ENCODE data around the gene OASL. TPM values are rescaled to one million over a fixed set of nuclear protein-coding genes. Genes with fewer than 3 reads are reported as not detected.

The OASL gene
- total RNA-seq (0.27 and 0.52 TPM in 2 replicates), polyA plus RNA-seq (0.13 and 0.47 TPM in 2 replicates)

GRCh38 chr12:121038861-121039668 lies at the start of gene OASL:
Gene OASL (minus strand): TSS chr12:121039246. CDS start chr12:121038971, 275 bp downstream.
- TF ChIP-seq EZH2 (IDR thresholded peaks at IDR 0.05; ENCODE audit: borderline replicate concordance): no peak
- TF ChIP-seq CTCF (IDR thresholded peaks at IDR 0.05; ENCODE audit: poor library complexity): no peak
- no peak for TF ChIP-seq EZH2phosphoT487 (IDR thresholded peaks at IDR 0.05; ENCODE audit: low read depth, severe bottlenecking, unreplicated experiment)
- Histone ChIP-seq H3K9me2 (replicated peaks; ENCODE audit: insufficient read depth) (no peaks in the 10 kb centered on the region), H3K36me3 (replicated peaks; ENCODE audit: insufficient read depth, low read depth) (no peaks in the 10 kb centered on the region), H3K27me3 (no peaks in the 10 kb centered on the region), H2AFZ (no peak within 1 kb of the TSS), H3K27ac (no peak within 1 kb of the TSS), H3K79me2 (no peaks in the 10 kb centered on the region), H3K4me1 (ENCODE audit: insufficient read depth) (no peaks in the 10 kb centered on the region), H3K4me3 (no peak within 1 kb of the TSS), H3K4me2 (peak within 1 kb of the TSS; percentile 64), H3K9me3 (ENCODE audit: low read depth) (no peaks in the 10 kb centered on the region), H4K20me1 (ENCODE audit: insufficient read depth, poor library complexity, severe bottlenecking) (no peaks in the 10 kb centered on the region)
- WGBS (ENCODE audit: low lambda C conversion rate, missing lambda C conversion rate): 55% methylated on average over 12 of the region's 13 CpGs
- DNase-seq (ENCODE audit: low spot score): peak; percentile 2

DNA sequence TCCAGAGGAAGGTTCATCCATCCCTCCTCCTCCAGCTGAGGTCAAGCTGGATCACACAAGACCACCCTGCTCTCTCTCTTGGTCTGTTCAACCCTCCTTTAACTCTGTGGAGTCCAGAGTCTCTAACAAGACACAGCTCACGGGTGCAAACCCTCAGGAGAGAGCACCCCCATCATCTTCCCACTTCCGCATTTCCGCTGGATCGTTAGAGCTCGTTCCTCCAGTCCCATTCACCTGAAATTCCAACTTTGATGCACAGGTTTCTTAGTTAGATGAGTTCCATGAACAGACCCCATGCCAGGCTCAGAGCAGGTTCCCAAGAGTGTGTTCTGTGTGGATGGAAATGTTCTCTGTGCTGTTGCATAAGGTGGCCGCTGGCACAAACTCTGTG lies 49.1 kb upstream of the OASL start:
- Histone ChIP-seq H3K36me3 (replicated peaks; ENCODE audit: insufficient read depth, low read depth) (no peaks in the 10 kb centered on the region), H3K9me2 (replicated peaks; ENCODE audit: insufficient read depth) (no peaks in the 10 kb centered on the region), H3K4me3 (no peak overlapping the region), H3K79me2 (no peaks in the 10 kb centered on the region), H3K27me3 (no peaks in the 10 kb centered on the region), H2AFZ (no peak overlapping the region), H3K4me2 (no peak overlapping the region), H3K4me1 (ENCODE audit: insufficient read depth) (no peaks in the 10 kb centered on the region), H4K20me1 (ENCODE audit: insufficient read depth, poor library complexity, severe bottlenecking) (no peaks in the 10 kb centered on the region), H3K27ac (no peak overlapping the region), H3K9me3 (ENCODE audit: low read depth) (no peaks in the 10 kb centered on the region)
- TF ChIP-seq EZH2 (IDR thresholded peaks at IDR 0.05; ENCODE audit: borderline replicate concordance) (no peak), EZH2phosphoT487 (IDR thresholded peaks at IDR 0.05; ENCODE audit: low read depth, severe bottlenecking, unreplicated experiment) (no peak), CTCF (IDR thresholded peaks at IDR 0.05; ENCODE audit: poor library complexity) (no peak)
- WGBS (ENCODE audit: low lambda C conversion rate, missing lambda C conversion rate): 92% methylated on average over 6 of the region's 6 CpGs
- DNase-seq (ENCODE audit: low spot score): no peak

DNA sequence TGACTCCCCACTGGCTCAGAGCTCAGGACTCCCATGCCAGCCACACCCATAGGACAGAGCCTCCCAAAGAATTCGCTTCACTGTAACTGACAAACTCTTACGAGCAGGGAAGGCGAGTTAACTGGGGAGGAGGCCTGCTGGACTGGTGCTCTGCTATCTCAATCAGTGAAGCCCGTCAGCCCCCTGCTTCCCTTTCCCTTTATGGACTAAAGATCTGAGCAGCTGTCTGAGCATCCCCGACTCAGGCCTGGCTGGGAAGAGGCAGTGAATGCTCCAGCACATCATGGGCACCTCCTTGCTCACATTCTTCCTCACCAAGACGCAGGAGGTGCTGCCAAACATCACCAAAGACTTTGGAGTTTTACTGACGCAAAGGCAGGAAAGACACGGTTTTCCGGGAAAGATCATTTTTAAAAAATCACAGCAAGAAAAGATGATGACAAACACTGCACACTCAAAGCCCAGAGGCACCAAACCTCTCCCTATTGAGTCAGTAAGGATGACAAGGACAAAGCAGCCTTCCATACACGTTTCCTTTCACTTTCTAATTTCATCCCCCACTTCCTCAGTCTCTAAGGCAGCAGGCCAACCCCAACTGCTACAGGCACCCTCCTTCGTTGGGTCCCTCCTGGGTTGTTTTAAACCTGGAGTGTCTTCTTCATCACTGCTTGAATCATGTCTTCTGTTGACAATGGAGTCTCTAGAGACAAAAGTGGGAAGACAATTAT lies 48.6 kb upstream of the OASL start:
- no peaks in the 10 kb centered on the region for H3K79me2 ChIP-seq
- H3K9me2 ChIP-seq (replicated peaks; ENCODE audit: insufficient read depth): no peaks in the 10 kb centered on the region
- no peaks in the 10 kb centered on the region for H3K4me1 ChIP-seq (ENCODE audit: insufficient read depth)
- TF ChIP-seq EZH2phosphoT487 (IDR thresholded peaks at IDR 0.05; ENCODE audit: low read depth, severe bottlenecking, unreplicated experiment) (no peak), CTCF (IDR thresholded peaks at IDR 0.05; ENCODE audit: poor library complexity) (no peak), EZH2 (IDR thresholded peaks at IDR 0.05; ENCODE audit: borderline replicate concordance) (no peak)
- no peak overlapping the region for H2AFZ ChIP-seq
- no peak overlapping the region for H3K27ac ChIP-seq
- 68% methylated on average over 11 of the region's 11 CpGs for WGBS (ENCODE audit: low lambda C conversion rate, missing lambda C conversion rate)
- H3K4me2 ChIP-seq: no peak overlapping the region
- no peaks in the 10 kb centered on the region for H4K20me1 ChIP-seq (ENCODE audit: insufficient read depth, poor library complexity, severe bottlenecking)
- DNase-seq (ENCODE audit: low spot score): no peak
- H3K36me3 ChIP-seq (replicated peaks; ENCODE audit: insufficient read depth, low read depth): no peaks in the 10 kb centered on the region
- no peaks in the 10 kb centered on the region for H3K9me3 ChIP-seq (ENCODE audit: low read depth)
- H3K27me3 ChIP-seq: no peaks in the 10 kb centered on the region
- H3K4me3 ChIP-seq: no peak overlapping the region
